Liver (tissue), 9 donors: ENCODE results near the gene SLC1A5. TPM values are rescaled to one million over a fixed set of nuclear protein-coding genes. Genes with fewer than 3 reads are reported as not detected.

Experiments
- DNase-seq: peaks from one replicate; pipeline ENCODE4 v3.0.0-alpha.2; 2017; ENCODE audit warnings: low spot score
- H3K27ac ChIP-seq, 2 donors: one replicate each; pipeline ENCODE4 v1.7.0; 2013; ENCODE audit warnings: inconsistent platforms in 2 of 2, low read length in 2 of 2, control low read depth in 1 of 2, low read depth in 1 of 2, mild to moderate bottlenecking in 1 of 2
- H3K27me3 ChIP-seq, 4 donors: one replicate each; pipeline versions ENCODE4 v1.6.1 to v1.7.0; 2013; ENCODE audit warnings: low read length in 3 of 4, inconsistent platforms in 1 of 4, mild to moderate bottlenecking in 1 of 4, moderate library complexity in 1 of 4; ENCODE audit not compliant: control insufficient read depth in 4 of 4, insufficient read depth in 4 of 4
- H3K36me3 ChIP-seq, 4 donors: one replicate each; pipeline versions ENCODE4 v1.6.1 to v1.7.0; 2013; ENCODE audit warnings: low read length in 3 of 4, mild to moderate bottlenecking in 3 of 4, low read depth in 1 of 4, moderate library complexity in 1 of 4; ENCODE audit not compliant: control insufficient read depth in 4 of 4, insufficient read depth in 3 of 4
- H3K4me1 ChIP-seq, 4 donors: one replicate each; pipeline versions ENCODE4 v1.6.1 to v1.7.0; 2013; ENCODE audit warnings: low read length in 3 of 4, mild to moderate bottlenecking in 3 of 4, moderate library complexity in 1 of 4; ENCODE audit not compliant: control insufficient read depth in 4 of 4, insufficient read depth in 4 of 4
- H3K4me3 ChIP-seq, 3 donors: one replicate each; pipeline versions ENCODE4 v1.6.1 to v1.7.0; 2013; ENCODE audit warnings: low read length in 3 of 3, control low read depth in 1 of 3, low read depth in 1 of 3, mild to moderate bottlenecking in 1 of 3
- H3K9ac ChIP-seq, 2 donors: one replicate each; pipeline ENCODE4 v1.7.0; 2013; ENCODE audit warnings: low read length in 2 of 2, mild to moderate bottlenecking in 2 of 2, moderate library complexity in 2 of 2, control low read depth in 1 of 2, low read depth in 1 of 2
- H3K9me3 ChIP-seq, 4 donors: one replicate each; pipeline versions ENCODE4 v1.6.1 to v1.7.0; 2013; ENCODE audit warnings: low read length in 3 of 4; ENCODE audit not compliant: control insufficient read depth in 4 of 4
- ATF3 ChIP-seq: IDR thresholded peaks from 2 replicates; pipeline ENCODE4 v1.6.1; 2016; ENCODE audit warnings: antibody characterized with exemption
- CTCF ChIP-seq: fragments of 150-350 bp; IDR thresholded peaks from 2 replicates; pipeline ENCODE4 v1.5.1; 2017; ENCODE audit warnings: improper control_type of control experiment, low read depth, low read length; ENCODE audit not compliant: missing input control
- EGR1 ChIP-seq, 2 donors: IDR thresholded peaks; 2 replicates each; pipeline ENCODE4 v1.6.1; 2016 to 2018; ENCODE audit warnings: antibody characterized with exemption in 2 of 2, low read depth in 2 of 2
- FOXA2 ChIP-seq: IDR thresholded peaks from 2 replicates; pipeline ENCODE4 v1.6.1; 2016; ENCODE audit warnings: antibody characterized with exemption
- HNF4G ChIP-seq: IDR thresholded peaks from 2 replicates; pipeline ENCODE4 v1.6.1; 2016; ENCODE audit warnings: antibody characterized with exemption
- MAX ChIP-seq: IDR thresholded peaks from 2 replicates; pipeline ENCODE4 v1.6.1; 2016; ENCODE audit warnings: antibody characterized with exemption
- NR2F2 ChIP-seq: IDR thresholded peaks from 2 replicates; pipeline ENCODE4 v1.6.1; 2016; ENCODE audit warnings: antibody characterized with exemption
- RAD21 ChIP-seq, 2 donors: IDR thresholded peaks; 2 replicates each; pipeline ENCODE4 v1.6.1; 2016; ENCODE audit warnings: antibody characterized with exemption in 2 of 2, mild to moderate bottlenecking in 2 of 2
- REST ChIP-seq: IDR thresholded peaks from 2 replicates; pipeline ENCODE4 v1.6.1; 2016; ENCODE audit warnings: antibody characterized with exemption, mild to moderate bottlenecking
- RXRA ChIP-seq, 2 donors: IDR thresholded peaks; 2 replicates each; pipeline ENCODE4 v1.6.1; 2017 to 2018; ENCODE audit warnings: antibody characterized with exemption in 2 of 2, mild to moderate bottlenecking in 1 of 2
- SP1 ChIP-seq: IDR thresholded peaks from 2 replicates; pipeline ENCODE4 v1.6.1; 2018; ENCODE audit warnings: antibody characterized with exemption, mild to moderate bottlenecking
- TAF1 ChIP-seq: conservative IDR thresholded peaks from 2 replicates; pipeline ENCODE4 v1.6.1; 2016; ENCODE audit warnings: antibody characterized with exemption, mild to moderate bottlenecking
- YY1 ChIP-seq: IDR thresholded peaks from 2 replicates; pipeline ENCODE4 v1.6.1; 2016; ENCODE audit warnings: antibody characterized with exemption, mild to moderate bottlenecking
- ZBTB33 ChIP-seq: IDR thresholded peaks from 2 replicates; pipeline ENCODE4 v1.6.1; 2016; ENCODE audit warnings: antibody characterized with exemption
- WGBS: extraction: QIAGEN DNeasy Blood & Tissue Kit; methylation state at CpG from one replicate; pipeline ENCODE4 v1.1.7; 2013; 5-methylcytosine and 5-hydroxymethylcytosine counted together
- polyA plus RNA-seq, 2 donors: library from polyadenylated mRNA; stranded (reverse) in 1 of 2; unstranded in 1 of 2; fragments of 200-250 nt in 1 of 2; fragments of >200 nt in 1 of 2; fragmentation: Nextera tagmentation in 1 of 2; extraction: Ambion mirVana in 1 of 2; gene quantifications; one replicate each; pipeline versions ENCODE4 v1.2.1 to v1.2.3, GENCODE V29; 2013 to 2015
- total RNA-seq, 2 donors: library from RNA; depleted of rRNA; stranded (reverse); fragments of >200 nt; gene quantifications; one replicate each; pipeline ENCODE4 v1.2.3, GENCODE V29; 2014
- donor health status: healthy.
- donor health status: healthy.
- donor health status: healthy.
- donor health status: healthy.
- donor health status: healthy.

Gene SLC1A5
- total and polyA plus RNA-seq, 4 donors: 1.5 to 90.8 (median 6.1) TPM

GRCh38 chr19:46728208-46728607 is 60.2 kb downstream of the SLC1A5 start (continued):
- no peak for TF ChIP-seq MAX

GRCh38 chr19:46727757-46728156 is 60.6 kb downstream of the SLC1A5 start:
- no peaks in the 10 kb centered on the region for H3K9me3 ChIP-seq
- H3K4me1 ChIP-seq: peaks cover 0 to 20% (median 9%) of the 10 kb centered on the region in 4 donors
- no peak overlapping the region for H3K4me3 ChIP-seq
- WGBS: 71% methylated on average over 11 of the region's 11 CpGs
- H3K27ac ChIP-seq: peak overlapping the region in 1 of 2 donors; percentile 32
- no peak overlapping the region for H3K9ac ChIP-seq
- DNase-seq: no peak
- H3K27me3 ChIP-seq: no peaks in the 10 kb centered on the region
- peaks cover 16 to 76% (median 34%) of the 10 kb centered on the region in 4 donors for H3K36me3 ChIP-seq
- no peak for TF ChIP-seq NR2F2
- no peak for TF ChIP-seq RAD21 (IDR thresholded peaks at IDR 0.05)
- TF ChIP-seq FOXA2: no peak
- no peak for TF ChIP-seq RXRA (IDR thresholded peaks at IDR 0.05)
- no peak for TF ChIP-seq HNF4G
- no peak for TF ChIP-seq TAF1
- no peak for TF ChIP-seq ATF3
- no peak for TF ChIP-seq YY1
- TF ChIP-seq EGR1 (IDR thresholded peaks at IDR 0.05; ENCODE audit: low read depth in 2 of 2): no peak
- no peak for TF ChIP-seq SP1
- TF ChIP-seq CTCF: no peak

- H3K27ac ChIP-seq: no peak overlapping the region
- no peak overlapping the region for H3K4me3 ChIP-seq
- WGBS: 83% methylated on average over 14 of the region's 14 CpGs
- no peak for DNase-seq
- H3K27me3 ChIP-seq: no peaks in the 10 kb centered on the region
- H3K9me3 ChIP-seq: no peaks in the 10 kb centered on the region
- no peak overlapping the region for H3K9ac ChIP-seq
- H3K4me1 ChIP-seq: peaks cover 0 to 16% (median 8%) of the 10 kb centered on the region in 4 donors
- H3K36me3 ChIP-seq: peaks cover 11 to 76% (median 37%) of the 10 kb centered on the region in 4 donors
- TF ChIP-seq ZBTB33: no peak
- peak; percentile 41 for TF ChIP-seq NR2F2
Measured at GRCh38 chr19:46726971-46727501, 61.4 kb downstream of the SLC1A5 start.

- no peak overlapping the region for H3K9ac ChIP-seq
- H3K36me3 ChIP-seq: peaks cover 15 to 80% (median 40%) of the 10 kb centered on the region in 4 donors
- no peaks in the 10 kb centered on the region for H3K27me3 ChIP-seq
- no peaks in the 10 kb centered on the region for H3K9me3 ChIP-seq
- no peak overlapping the region for H3K4me3 ChIP-seq
- peaks cover 0 to 16% (median 5%) of the 10 kb centered on the region in 4 donors for H3K4me1 ChIP-seq
- H3K27ac ChIP-seq: no peak overlapping the region
- no peak for TF ChIP-seq REST
- DNase-seq: no peak
- WGBS: 84% methylated on average over 10 of the region's 10 CpGs
Measured at GRCh38 chr19:46726551-46726950, 61.8 kb downstream of the SLC1A5 start.
